Endodermal cell (in vitro differentiated cells): ENCODE data around the gene GRIK4. TPM values are rescaled to one million over a fixed set of nuclear protein-coding genes. Genes with fewer than 3 reads are reported as not detected.

Source experiments
- DNase-seq: peaks from one replicate; pipeline ENCODE4 v3.0.0-alpha.2; 2017
- H3K27ac ChIP-seq: 2 replicates; pipeline ENCODE4 v1.5.1; 2013; ENCODE audit warnings: mild to moderate bottlenecking, low read depth, low read length, moderate library complexity
- H3K27me3 ChIP-seq: 2 replicates; pipeline ENCODE4 v1.6.1; 2013; ENCODE audit warnings: mild to moderate bottlenecking, low read length, moderate library complexity; ENCODE audit not compliant: insufficient read depth, control insufficient read depth, poor library complexity, severe bottlenecking
- H3K36me3 ChIP-seq: 2 replicates; pipeline ENCODE4 v1.7.0; 2013; ENCODE audit warnings: mild to moderate bottlenecking, low read length, moderate library complexity; ENCODE audit not compliant: control insufficient read depth, insufficient read depth
- H3K4me1 ChIP-seq: one replicate; pipeline ENCODE4 v1.7.0; 2013; ENCODE audit warnings: low read length; ENCODE audit not compliant: control insufficient read depth, insufficient read depth
- H3K4me3 ChIP-seq: 2 replicates; pipeline ENCODE4 v1.5.1; 2013; ENCODE audit warnings: mild to moderate bottlenecking, low read length, moderate library complexity
- H3K9ac ChIP-seq: 2 replicates; pipeline ENCODE4 v1.6.1; 2013; ENCODE audit warnings: mild to moderate bottlenecking, low read length, moderate library complexity; ENCODE audit not compliant: poor library complexity, severe bottlenecking; ENCODE audit errors: extremely low read depth
- H3K9me3 ChIP-seq: 2 replicates; pipeline ENCODE4 v1.6.1; 2013; ENCODE audit warnings: mild to moderate bottlenecking, low read length, moderate library complexity; ENCODE audit not compliant: control insufficient read depth
- H3K27ac Mint-ChIP-seq: 2 replicates; pipeline ENCODE4 v1.8.0; 2020; ENCODE audit warnings: mixed read lengths
- H3K27me3 Mint-ChIP-seq: 2 replicates; pipeline ENCODE4 v1.8.0; 2021; ENCODE audit warnings: mild to moderate bottlenecking, mixed read lengths; ENCODE audit not compliant: insufficient read depth
- H3K36me3 Mint-ChIP-seq: 2 replicates; pipeline ENCODE4 v1.8.0; 2020; ENCODE audit warnings: low read depth, mixed read lengths
- H3K4me1 Mint-ChIP-seq: 2 replicates; pipeline ENCODE4 v1.8.0; 2020; ENCODE audit warnings: mixed read lengths
- H3K4me3 Mint-ChIP-seq: 2 replicates; pipeline ENCODE4 v1.8.0; 2020; ENCODE audit warnings: mild to moderate bottlenecking, moderate library complexity, mixed read lengths
- H3K9me3 Mint-ChIP-seq: 2 replicates; pipeline ENCODE4 v1.8.0; 2020; ENCODE audit warnings: mild to moderate bottlenecking, mixed read lengths
- WGBS, 2 experiments: methylation state at CpG; one replicate each; pipeline versions ENCODE4 v1.1.5 to v1.1.7; 2013; ENCODE audit warnings: missing lambda C conversion rate in 2 of 2, mixed read lengths in 1 of 2; ENCODE audit not compliant: insufficient coverage in 1 of 2, insufficient read length in 1 of 2; 5-methylcytosine and 5-hydroxymethylcytosine counted together
- total RNA-seq, 2 donors: library from RNA; stranded (reverse); fragmentation: NEBNext Ultra II Directional in 1 of 2; extraction: Animal tissue kit (Norgen Biotek cat#: 25700) in 1 of 2; gene quantifications; 2 replicates in 1 of 2; 3 replicates in 1 of 2; pipeline ENCODE4 v1.2.1, GENCODE V29; 2021
- TF ChIP-seq, protein P1 (sequence below): fragments of 200-600 bp; sonication (generic); conservative IDR thresholded peaks from 2 replicates; pipeline ENCODE4 v1.5.0; 2021; ENCODE audit warnings: antibody characterized with exemption, mild to moderate bottlenecking

GRIK4 gene
- total RNA-seq, 2 donors from 2014 or later = 1.7 to 3.5 TPM

DNA sequence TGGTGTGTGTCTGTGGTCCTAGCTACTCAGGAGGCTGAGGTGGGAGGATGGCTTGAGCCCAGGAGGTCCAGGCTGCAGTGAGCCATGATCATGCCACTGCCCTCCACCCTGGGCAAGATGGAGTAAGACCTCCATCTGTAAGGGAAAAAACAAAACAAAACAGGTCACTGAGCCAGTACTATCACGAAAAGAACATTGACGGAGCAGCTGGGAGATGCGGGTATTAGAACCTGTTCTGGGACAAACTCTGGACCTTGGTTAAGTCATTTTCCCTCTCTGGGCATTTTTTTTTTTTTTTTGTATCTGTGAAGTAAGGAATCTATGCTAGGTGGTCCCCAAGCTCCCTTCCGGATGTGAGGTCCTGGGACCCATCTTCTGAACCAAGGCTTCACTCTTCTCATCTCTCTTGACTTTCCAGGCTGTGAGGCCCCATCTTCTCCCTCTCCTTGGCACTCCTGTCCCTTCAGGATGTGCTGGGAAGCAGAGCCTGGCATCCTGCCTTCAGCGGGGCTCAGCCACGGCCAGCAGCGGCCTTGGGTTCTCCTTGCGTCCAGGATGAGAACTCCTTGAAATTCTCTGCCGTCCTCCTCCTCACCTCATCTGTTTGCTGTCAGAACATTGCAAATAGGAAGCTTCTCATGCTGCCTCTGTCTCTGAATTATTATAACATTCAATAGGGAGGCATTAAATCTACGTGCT lies 130.8 kb downstream of the GRIK4 start:
- WGBS, 2 experiments = 92 to 93% methylated on average over 8 to 10 of the region's 10 CpGs
- Mint-ChIP-seq H3K27ac (peak overlapping the region; percentile 87), H3K9me3 (no peaks in the 10 kb centered on the region), H3K36me3 (no peaks in the 10 kb centered on the region), H3K4me1 (peaks cover 55% of the 10 kb centered on the region), H3K27me3 (peaks cover 56% of the 10 kb centered on the region), H3K4me3 (no peak overlapping the region)
- H3K9me3 ChIP-seq = no peaks in the 10 kb centered on the region
- TF ChIP-seq, protein P1, sequence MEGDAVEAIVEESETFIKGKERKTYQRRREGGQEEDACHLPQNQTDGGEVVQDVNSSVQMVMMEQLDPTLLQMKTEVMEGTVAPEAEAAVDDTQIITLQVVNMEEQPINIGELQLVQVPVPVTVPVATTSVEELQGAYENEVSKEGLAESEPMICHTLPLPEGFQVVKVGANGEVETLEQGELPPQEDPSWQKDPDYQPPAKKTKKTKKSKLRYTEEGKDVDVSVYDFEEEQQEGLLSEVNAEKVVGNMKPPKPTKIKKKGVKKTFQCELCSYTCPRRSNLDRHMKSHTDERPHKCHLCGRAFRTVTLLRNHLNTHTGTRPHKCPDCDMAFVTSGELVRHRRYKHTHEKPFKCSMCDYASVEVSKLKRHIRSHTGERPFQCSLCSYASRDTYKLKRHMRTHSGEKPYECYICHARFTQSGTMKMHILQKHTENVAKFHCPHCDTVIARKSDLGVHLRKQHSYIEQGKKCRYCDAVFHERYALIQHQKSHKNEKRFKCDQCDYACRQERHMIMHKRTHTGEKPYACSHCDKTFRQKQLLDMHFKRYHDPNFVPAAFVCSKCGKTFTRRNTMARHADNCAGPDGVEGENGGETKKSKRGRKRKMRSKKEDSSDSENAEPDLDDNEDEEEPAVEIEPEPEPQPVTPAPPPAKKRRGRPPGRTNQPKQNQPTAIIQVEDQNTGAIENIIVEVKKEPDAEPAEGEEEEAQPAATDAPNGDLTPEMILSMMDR = no peak
- H3K27me3 ChIP-seq = peaks cover 31% of the 10 kb centered on the region
- no peaks in the 10 kb centered on the region for H3K36me3 ChIP-seq
- no peak for DNase-seq
- H3K9ac ChIP-seq = no peak overlapping the region
- H3K27ac ChIP-seq = no peak overlapping the region
- H3K4me1 ChIP-seq = peaks cover 22% of the 10 kb centered on the region
- H3K4me3 ChIP-seq = no peak overlapping the region

GRCh38 chr11:120643284-120643683 lies 131.7 kb downstream of the GRIK4 start:
- DNase-seq = no peak
- peaks cover 40% of the 10 kb centered on the region for H3K27me3 ChIP-seq

GRCh38 chr11:120645639-120646038 lies 134.1 kb downstream of the GRIK4 start:
- Mint-ChIP-seq H3K27ac (peak overlapping the region; percentile 35), H3K27me3 (peaks cover 80% of the 10 kb centered on the region), H3K4me3 (peak overlapping the region; percentile 33), H3K9me3 (no peaks in the 10 kb centered on the region), H3K4me1 (peaks cover 53% of the 10 kb centered on the region), H3K36me3 (no peaks in the 10 kb centered on the region)
- Histone ChIP-seq H3K4me1 (peaks cover 22% of the 10 kb centered on the region), H3K27me3 (peaks cover 63% of the 10 kb centered on the region), H3K27ac (no peak overlapping the region), H3K9me3 (no peaks in the 10 kb centered on the region), H3K4me3 (peak overlapping the region; percentile 12), H3K9ac (no peak overlapping the region), H3K36me3 (no peaks in the 10 kb centered on the region)
- DNase-seq = peak; percentile 97
- WGBS, 2 experiments = 6% methylated on average over 7 to 12 of the region's 12 CpGs
- TF ChIP-seq, protein P1 = no peak

More at GRCh38 chr11:120643284-120643683, 131.7 kb downstream of the GRIK4 start:
- peaks cover 22% of the 10 kb centered on the region for H3K4me1 ChIP-seq
- WGBS, 2 experiments = 87 to 88% methylated on average over 5 to 6 of the region's 6 CpGs
- H3K27ac ChIP-seq = no peak overlapping the region
- H3K36me3 ChIP-seq = no peaks in the 10 kb centered on the region
- H3K36me3 Mint-ChIP-seq = no peaks in the 10 kb centered on the region
- TF ChIP-seq, protein P1 = no peak
- peaks cover 66% of the 10 kb centered on the region for H3K27me3 Mint-ChIP-seq
- no peak overlapping the region for H3K27ac Mint-ChIP-seq
- no peak overlapping the region for H3K4me3 Mint-ChIP-seq
- H3K4me3 ChIP-seq = no peak overlapping the region
- peaks cover 55% of the 10 kb centered on the region for H3K4me1 Mint-ChIP-seq
- H3K9ac ChIP-seq = no peak overlapping the region
- no peaks in the 10 kb centered on the region for H3K9me3 Mint-ChIP-seq
- H3K9me3 ChIP-seq = no peaks in the 10 kb centered on the region
